Thymus (tissue), 11 donors: ENCODE data around the gene FRMPD2. TPM values are rescaled to one million over a fixed set of nuclear protein-coding genes. Genes with fewer than 3 reads are reported as not detected.

Experiments used
- DNase-seq, 9 donors: peaks; one replicate each; pipeline ENCODE4 v3.0.0-alpha.2; 2013; ENCODE audit warnings: low spot score in 9 of 9, low read depth in 6 of 9, missing footprints in 1 of 9
- H3K27ac ChIP-seq, 2 donors: one replicate each; pipeline ENCODE4 v1.5.1; 2013; ENCODE audit warnings: control low read depth in 1 of 2, low read depth in 1 of 2, low read length in 1 of 2, mild to moderate bottlenecking in 1 of 2, moderate library complexity in 1 of 2
- H3K27me3 ChIP-seq, 2 donors: one replicate each; pipeline ENCODE4 v1.5.1; 2013; ENCODE audit warnings: low read length in 1 of 2; ENCODE audit not compliant: control insufficient read depth in 2 of 2, insufficient read depth in 1 of 2
- H3K36me3 ChIP-seq, 2 donors: one replicate each; pipeline ENCODE4 v1.5.1; 2013; ENCODE audit warnings: low read length in 1 of 2, mild to moderate bottlenecking in 1 of 2, moderate library complexity in 1 of 2; ENCODE audit not compliant: control insufficient read depth in 2 of 2, insufficient read depth in 2 of 2
- H3K4me1 ChIP-seq, 2 donors: one replicate each; pipeline ENCODE4 v1.5.1; 2013; ENCODE audit warnings: low read length in 2 of 2; ENCODE audit not compliant: control insufficient read depth in 2 of 2, insufficient read depth in 2 of 2
- H3K4me3 ChIP-seq, 2 donors: one replicate each; pipeline ENCODE4 v1.5.1; 2013; ENCODE audit warnings: low read length in 2 of 2, control low read depth in 1 of 2, mild to moderate bottlenecking in 1 of 2
- H3K9me3 ChIP-seq, 2 donors: one replicate each; pipeline ENCODE4 v1.5.1; 2013; ENCODE audit warnings: low read length in 1 of 2, mild to moderate bottlenecking in 1 of 2; ENCODE audit not compliant: control insufficient read depth in 2 of 2, insufficient read depth in 1 of 2
- WGBS: extraction: QIAGEN DNeasy Blood & Tissue Kit; methylation state at CpG from one replicate; pipeline ENCODE4 v1.1.7; 2013; 5-methylcytosine and 5-hydroxymethylcytosine counted together
- polyA plus RNA-seq: library from polyadenylated mRNA; stranded (reverse); fragments of 200-250 nt; gene quantifications from one replicate; pipeline ENCODE4 v1.2.3, GENCODE V29; 2013
- total RNA-seq: library from RNA; stranded (reverse); fragments of 120-200 nt; gene quantifications from one replicate; pipeline ENCODE4 v1.2.4, GENCODE V29; 2013
- donor health status: healthy.

Gene FRMPD2
- total and polyA plus RNA-seq, 2 donors, result 0.27 to 0.38 TPM

DNA sequence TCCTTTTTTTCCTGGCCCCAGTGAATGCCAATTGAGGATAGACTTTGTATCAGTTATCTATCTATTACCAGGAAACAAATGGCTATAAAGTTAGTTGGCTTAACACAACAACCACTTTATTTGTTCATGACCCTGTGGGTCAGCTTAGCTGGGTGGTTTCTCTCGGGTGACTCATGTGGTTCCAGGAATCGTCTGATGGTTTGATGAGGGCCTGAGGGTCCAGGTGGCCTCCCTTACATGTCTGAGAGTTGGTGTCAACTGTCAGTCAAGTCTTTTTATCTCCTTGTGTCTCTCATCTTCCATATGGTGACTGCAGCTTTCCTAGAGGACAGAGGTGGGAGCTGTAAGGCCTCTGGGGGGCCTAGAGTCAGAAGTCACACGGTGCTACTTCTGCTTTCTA is 16.7 kb upstream of the FRMPD2 start:
- Histone ChIP-seq H3K4me3 (no peak overlapping the region), H3K36me3 (no peaks in the 10 kb centered on the region), H3K4me1 (peaks cover 3 to 38% of the 10 kb centered on the region in 2 donors), H3K9me3 (peaks cover 0 to 4% of the 10 kb centered on the region in 2 donors), H3K27ac (no peak overlapping the region), H3K27me3 (no peaks in the 10 kb centered on the region)
- WGBS, result 45% methylated on average over 3 of the region's 3 CpGs
- no peak for DNase-seq

DNA sequence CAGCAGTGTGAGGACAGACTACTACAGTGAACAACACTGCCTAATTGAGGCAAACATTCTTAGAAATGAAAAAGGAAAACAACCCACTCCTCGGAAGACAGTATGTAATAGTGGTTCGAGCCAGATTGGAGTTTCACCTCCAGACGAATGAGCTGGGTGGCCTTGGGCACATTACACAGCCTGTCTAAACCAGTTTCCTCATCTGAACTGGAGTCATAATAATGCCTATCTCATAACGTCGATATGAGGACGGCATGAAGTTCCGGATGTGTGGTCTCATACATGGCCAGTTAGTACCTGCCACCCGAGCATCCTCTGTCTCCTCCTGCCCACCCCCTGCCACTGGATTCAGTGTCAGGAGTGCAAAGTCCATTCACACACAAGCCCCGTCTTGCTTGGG is 15.8 kb upstream of the FRMPD2 start:
- Histone ChIP-seq H3K27me3 (no peaks in the 10 kb centered on the region), H3K4me3 (no peak overlapping the region), H3K27ac (no peak overlapping the region), H3K36me3 (no peaks in the 10 kb centered on the region), H3K4me1 (peaks cover 3 to 38% of the 10 kb centered on the region in 2 donors), H3K9me3 (peaks cover 0 to 4% of the 10 kb centered on the region in 2 donors)
- whole genome bisulfite sequencing, result 97% methylated on average over 9 of the region's 9 CpGs
- no peak for DNase-seq

DNA sequence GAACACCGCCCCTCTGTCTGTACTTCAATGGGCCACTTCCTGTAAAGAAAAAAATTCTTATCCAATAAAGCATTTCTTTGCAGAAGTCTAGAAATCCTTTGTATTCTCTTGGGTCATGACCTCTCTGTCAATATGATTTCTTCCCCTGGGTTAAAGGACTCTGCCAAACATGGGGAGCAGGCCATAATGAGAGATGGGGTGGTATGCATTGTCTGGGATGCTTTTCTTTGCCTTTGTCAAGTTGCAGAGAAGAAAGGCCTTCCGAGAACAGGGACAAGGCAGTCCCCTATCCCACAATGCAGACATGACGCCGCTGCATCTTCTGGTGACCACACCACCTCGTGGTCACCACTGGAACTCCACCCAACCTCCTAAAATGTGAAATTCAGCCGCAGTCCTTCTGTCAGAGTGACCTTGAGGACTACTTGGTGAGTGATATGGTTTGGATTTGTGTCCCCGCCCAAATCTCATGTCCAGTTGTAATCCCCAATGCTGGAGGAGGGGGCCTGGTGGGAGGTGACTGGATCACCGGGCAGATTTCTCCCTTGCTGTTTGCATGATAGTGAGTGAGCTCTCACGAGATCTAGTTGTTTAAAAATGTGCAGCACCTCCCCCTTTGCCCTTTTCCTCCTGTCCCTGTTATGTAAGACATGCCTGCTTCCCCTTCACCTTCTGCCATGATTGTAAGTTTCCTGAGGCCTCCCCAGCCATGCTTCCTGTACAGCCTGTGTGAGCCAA is 15.2 kb upstream of the FRMPD2 start:
- H3K36me3 ChIP-seq, result no peaks in the 10 kb centered on the region
- H3K9me3 ChIP-seq, result peaks cover 0 to 4% of the 10 kb centered on the region in 2 donors
- no peaks in the 10 kb centered on the region for H3K27me3 ChIP-seq
- H3K27ac ChIP-seq, result no peak overlapping the region
- peak in 5 of 9 donors; percentile 18 to 64 (median 34) for DNase-seq
- peaks cover 3 to 38% of the 10 kb centered on the region in 2 donors for H3K4me1 ChIP-seq
- 46% methylated on average over 9 of the region's 9 CpGs for WGBS
- no peak overlapping the region for H3K4me3 ChIP-seq

DNA sequence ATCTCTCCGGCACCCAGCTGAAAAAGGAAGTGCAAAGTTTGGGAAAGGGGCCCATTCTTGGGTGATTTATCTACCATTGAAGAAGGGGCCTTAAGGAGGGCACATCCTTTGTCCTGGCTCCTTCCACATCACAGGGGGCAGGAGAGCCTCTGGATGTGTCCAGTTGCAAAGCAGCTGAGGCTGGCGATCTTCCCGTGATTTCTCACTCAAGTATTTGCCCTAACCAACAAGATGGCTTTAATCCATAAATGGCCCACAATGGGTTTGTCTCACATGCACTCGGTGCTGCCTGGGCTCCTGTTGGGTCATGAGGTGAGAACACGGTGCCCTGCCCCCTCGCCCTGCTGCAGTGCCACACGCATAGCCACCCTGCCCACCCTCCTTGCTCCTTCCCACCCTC is 14.2 kb upstream of the FRMPD2 start:
- H3K9me3 ChIP-seq, result peaks cover 0 to 7% of the 10 kb centered on the region in 2 donors
- H3K4me3 ChIP-seq, result no peak overlapping the region
- no peak for DNase-seq
- H3K4me1 ChIP-seq, result peaks cover 3 to 38% of the 10 kb centered on the region in 2 donors
- WGBS, result 90% methylated on average over 7 of the region's 7 CpGs
- no peaks in the 10 kb centered on the region for H3K27me3 ChIP-seq
- H3K36me3 ChIP-seq, result no peaks in the 10 kb centered on the region
- no peak overlapping the region for H3K27ac ChIP-seq

DNA sequence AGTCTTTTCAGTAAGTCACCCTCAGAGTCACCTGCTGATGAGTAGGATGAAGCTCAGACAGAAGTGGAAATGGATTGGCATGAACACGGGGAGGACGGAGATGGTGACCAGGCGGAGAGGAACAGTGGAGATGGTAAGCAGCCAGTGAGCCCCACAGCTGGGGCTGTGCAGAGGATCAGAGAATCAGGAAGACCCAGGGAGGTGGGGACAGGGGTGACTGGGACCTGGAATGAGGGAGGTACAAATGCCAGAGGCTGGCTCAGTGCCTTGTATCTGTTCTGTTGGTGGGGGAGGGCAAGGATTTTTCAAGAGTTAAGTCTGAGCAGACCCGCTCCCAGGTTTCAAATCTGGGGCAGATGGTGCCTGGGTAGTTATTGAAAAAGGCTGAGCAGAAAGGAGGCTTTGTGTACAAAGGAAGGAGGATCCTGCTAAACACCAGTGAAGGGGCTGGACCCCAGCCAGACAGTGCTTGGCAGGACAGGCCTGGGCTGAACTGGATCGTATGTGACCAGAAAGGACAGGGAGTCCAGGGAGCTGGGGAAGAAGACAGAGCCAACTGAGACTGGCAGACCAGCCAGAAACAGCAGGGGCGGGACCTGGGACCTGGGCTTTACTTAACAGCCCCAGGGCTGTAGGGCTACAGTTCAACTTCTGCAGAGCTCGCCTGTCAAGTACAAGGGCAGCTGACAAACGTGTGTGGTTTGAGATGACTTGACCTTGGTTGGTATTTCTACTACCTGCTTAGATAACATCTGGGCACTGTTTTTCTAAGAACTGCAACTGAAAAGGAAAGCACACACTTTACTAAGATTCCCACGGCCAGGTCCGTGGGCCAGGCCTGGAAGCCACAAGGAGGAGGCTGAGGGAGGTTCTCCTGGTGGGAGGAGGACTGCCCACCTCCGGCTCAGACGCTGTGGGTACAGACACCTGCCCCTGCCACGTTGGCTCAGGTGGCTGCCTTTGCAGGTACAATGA is 13.2 kb upstream of the FRMPD2 start:
- Histone ChIP-seq H3K27ac (peak overlapping the region in 1 of 2 donors; percentile 61), H3K4me1 (peaks cover 3 to 38% of the 10 kb centered on the region in 2 donors), H3K4me3 (no peak overlapping the region), H3K36me3 (no peaks in the 10 kb centered on the region), H3K27me3 (no peaks in the 10 kb centered on the region), H3K9me3 (peaks cover 0 to 7% of the 10 kb centered on the region in 2 donors)
- peak in 2 of 9 donors; percentile 16 to 40 for DNase-seq
- WGBS, result 33% methylated on average over 13 of the region's 13 CpGs

DNA sequence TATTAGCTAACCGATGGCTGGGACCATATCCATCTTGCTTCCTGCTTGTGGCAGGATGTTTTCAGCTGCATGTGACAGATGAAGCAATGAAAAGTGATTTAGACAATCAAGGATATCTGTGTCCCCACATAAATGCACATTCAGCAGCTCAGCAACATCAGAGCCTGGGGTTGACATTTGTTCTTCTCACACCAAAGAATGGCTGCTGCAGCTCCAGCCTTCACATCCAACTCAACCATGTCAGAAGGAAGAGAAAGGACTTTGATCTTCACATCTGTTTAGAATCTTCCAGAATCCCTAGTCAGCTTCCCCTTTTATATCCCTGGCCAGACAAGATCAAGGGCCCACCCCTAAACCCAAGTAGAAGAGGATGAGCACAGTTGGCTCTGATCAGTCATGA is 11.9 kb upstream of the FRMPD2 start:
- DNase-seq, result no peak
- Histone ChIP-seq H3K27me3 (no peaks in the 10 kb centered on the region), H3K9me3 (peaks cover 0 to 7% of the 10 kb centered on the region in 2 donors), H3K4me1 (peaks cover 3 to 35% of the 10 kb centered on the region in 2 donors), H3K4me3 (no peak overlapping the region), H3K36me3 (no peaks in the 10 kb centered on the region), H3K27ac (no peak overlapping the region)
- WGBS, result 85% methylated on average over 1 of the region's 1 CpG

DNA sequence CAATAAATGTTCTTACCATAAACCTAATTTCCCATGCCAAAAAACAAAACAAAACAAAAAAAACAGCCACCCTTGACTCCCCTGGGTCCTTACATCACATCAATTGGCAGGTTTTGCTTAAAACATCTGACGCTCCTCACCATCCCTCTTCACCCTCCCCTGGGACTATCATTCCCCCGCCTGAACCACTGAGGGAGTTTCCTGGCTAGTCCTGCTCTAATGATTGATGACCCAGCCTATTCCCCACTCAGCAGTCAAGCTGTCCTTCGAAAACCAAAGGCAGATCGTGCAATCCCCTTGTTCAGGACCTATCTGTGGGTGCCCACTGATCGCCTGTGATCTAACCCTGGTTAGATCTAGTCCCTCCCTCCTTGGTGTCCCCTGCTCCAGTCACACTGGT is 11.2 kb upstream of the FRMPD2 start:
- H3K27ac ChIP-seq, result no peak overlapping the region
- no peak overlapping the region for H3K4me3 ChIP-seq
- peaks cover 0 to 7% of the 10 kb centered on the region in 2 donors for H3K9me3 ChIP-seq
- no peaks in the 10 kb centered on the region for H3K27me3 ChIP-seq
- no peaks in the 10 kb centered on the region for H3K36me3 ChIP-seq
- peaks cover 3 to 31% of the 10 kb centered on the region in 2 donors for H3K4me1 ChIP-seq
- WGBS, result 96% methylated on average over 5 of the region's 5 CpGs
- DNase-seq, result no peak

DNA sequence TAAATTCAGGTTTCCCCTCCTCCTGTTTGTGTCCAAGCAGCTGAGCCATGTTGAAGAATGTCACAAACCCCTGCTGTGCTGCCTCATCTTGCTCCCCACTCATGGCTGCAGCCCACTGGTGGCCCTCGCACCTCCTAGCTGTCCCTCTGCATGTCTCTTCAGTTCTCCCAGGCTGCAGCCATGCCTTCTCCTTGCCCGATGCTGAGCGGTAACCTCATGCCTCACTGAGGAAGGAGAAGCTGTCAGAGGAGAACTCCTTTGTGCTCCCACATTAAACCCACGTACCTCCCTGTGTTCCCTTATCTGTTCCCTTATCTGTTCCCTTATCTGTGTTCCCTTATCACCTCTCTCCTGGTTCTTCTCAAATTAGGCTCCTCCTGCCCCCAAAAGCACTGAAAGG is 10.3 kb upstream of the FRMPD2 start:
- 60% methylated on average over 4 of the region's 4 CpGs for WGBS
- Histone ChIP-seq H3K9me3 (peaks cover 0 to 7% of the 10 kb centered on the region in 2 donors), H3K36me3 (no peaks in the 10 kb centered on the region), H3K27me3 (no peaks in the 10 kb centered on the region), H3K4me1 (peaks cover 3 to 29% of the 10 kb centered on the region in 2 donors), H3K27ac (no peak overlapping the region), H3K4me3 (no peak overlapping the region)
- DNase-seq, result no peak
